Kidney (tissue), 14 donors: ENCODE results near the gene PEX14. TPM values are rescaled to one million over a fixed set of nuclear protein-coding genes. Genes with fewer than 3 reads are reported as not detected.
A peak's percentile ranks its signal among the peaks of the same experiment; 100 is the strongest.
"Not testable (repeated sequence)": the region's sequence is repeated elsewhere in the genome, so short reads cannot be mapped to it uniquely, and the experiment has no call there.

Experiments
- DNase-seq, 5 donors: peaks; one replicate each; pipeline ENCODE4 v3.0.0-alpha.2; 2013 to 2020
- FAIRE-seq: peaks from 2 replicates; lab custom pipeline; 2012; peaks lifted over from hg19 to GRCh38; lab: Jason Lieb, UNC
- H3K27ac ChIP-seq, 2 donors: one replicate each; pipeline ENCODE4 v1.7.0; 2013; ENCODE audit warnings: low read depth in 2 of 2, low read length in 2 of 2, inconsistent platforms in 1 of 2
- H3K27me3 ChIP-seq: one replicate; pipeline ENCODE4 v1.7.1; 2013; ENCODE audit warnings: low read length, inconsistent platforms; ENCODE audit not compliant: control insufficient read depth, insufficient read depth
- H3K36me3 ChIP-seq, 3 donors: one replicate each; pipeline versions ENCODE4 v1.7.0 to v1.7.1; 2013; ENCODE audit warnings: low read length in 3 of 3, control low read depth in 1 of 3, inconsistent platforms in 1 of 3; ENCODE audit not compliant: insufficient read depth in 3 of 3, control insufficient read depth in 2 of 3
- H3K4me1 ChIP-seq, 3 donors: one replicate each; pipeline versions ENCODE4 v1.7.0 to v1.7.1; 2013; ENCODE audit warnings: low read length in 3 of 3, inconsistent platforms in 1 of 3, low read depth in 1 of 3; ENCODE audit not compliant: control insufficient read depth in 2 of 3, insufficient read depth in 2 of 3
- H3K4me3 ChIP-seq, 3 donors: one replicate each; pipeline versions ENCODE4 v1.7.0 to v1.8.1; 2013; ENCODE audit warnings: low read length in 3 of 3, control low read depth in 1 of 3, inconsistent platforms in 1 of 3
- H3K9ac ChIP-seq, 3 donors: one replicate each; pipeline versions ENCODE4 v1.7.0 to v1.7.1; 2013; ENCODE audit warnings: low read length in 3 of 3, control low read depth in 1 of 3, inconsistent platforms in 1 of 3
- H3K9me3 ChIP-seq, 3 donors: one replicate each; pipeline versions ENCODE4 v1.7.0 to v1.7.1; 2013; ENCODE audit warnings: low read length in 3 of 3, control low read depth in 1 of 3, inconsistent platforms in 1 of 3; ENCODE audit not compliant: control insufficient read depth in 2 of 3, insufficient read depth in 1 of 3
- CTCF ChIP-seq: IDR thresholded peaks from 3 replicates; pipeline ENCODE4 v1.5.1; 2012; ENCODE audit warnings: mild to moderate bottlenecking, moderate library complexity, borderline replicate concordance; ENCODE audit not compliant: insufficient read depth; ENCODE audit errors: extremely low read depth
- intact Hi-C: fragments of 100-400 bp; cut with DNase I; formaldehyde crosslinking; loops from one replicate; pipeline ENCODE4 v1.11.1; 2022
- polyA plus RNA-seq: library from polyadenylated mRNA; stranded (reverse); fragments of 350-450 nt; fragmentation: Illumina TruSeq; extraction: RNeasy Lipid Tissue Mini Kit (QIAGEN cat#74804); gene quantifications from one replicate; pipeline ENCODE4 v1.2.3, GENCODE V29; 2014; ENCODE audit warnings: low read depth, low replicate concordance; ENCODE audit not compliant: insufficient read depth
- total RNA-seq: library from RNA; stranded (reverse); fragmentation: NEBNext Ultra II Directional; extraction: Animal tissue kit (Norgen Biotek cat#: 25700); gene quantifications from one replicate; pipeline ENCODE4 v1.2.1, GENCODE V29; 2021
- donor health status: control.
- donor health status: control.
- donor health status: control.
- donor health status: control.
- donor health status: control.
- donor health status: DM: yes; HTN: yes; CAD: no.
- donor health status: Normal renal cell carcinoma (clear cell type).

Gene PEX14
- total and polyA plus RNA-seq, 2 donors from 2014 or later, result 22.8 to 25.8 TPM

DNA sequence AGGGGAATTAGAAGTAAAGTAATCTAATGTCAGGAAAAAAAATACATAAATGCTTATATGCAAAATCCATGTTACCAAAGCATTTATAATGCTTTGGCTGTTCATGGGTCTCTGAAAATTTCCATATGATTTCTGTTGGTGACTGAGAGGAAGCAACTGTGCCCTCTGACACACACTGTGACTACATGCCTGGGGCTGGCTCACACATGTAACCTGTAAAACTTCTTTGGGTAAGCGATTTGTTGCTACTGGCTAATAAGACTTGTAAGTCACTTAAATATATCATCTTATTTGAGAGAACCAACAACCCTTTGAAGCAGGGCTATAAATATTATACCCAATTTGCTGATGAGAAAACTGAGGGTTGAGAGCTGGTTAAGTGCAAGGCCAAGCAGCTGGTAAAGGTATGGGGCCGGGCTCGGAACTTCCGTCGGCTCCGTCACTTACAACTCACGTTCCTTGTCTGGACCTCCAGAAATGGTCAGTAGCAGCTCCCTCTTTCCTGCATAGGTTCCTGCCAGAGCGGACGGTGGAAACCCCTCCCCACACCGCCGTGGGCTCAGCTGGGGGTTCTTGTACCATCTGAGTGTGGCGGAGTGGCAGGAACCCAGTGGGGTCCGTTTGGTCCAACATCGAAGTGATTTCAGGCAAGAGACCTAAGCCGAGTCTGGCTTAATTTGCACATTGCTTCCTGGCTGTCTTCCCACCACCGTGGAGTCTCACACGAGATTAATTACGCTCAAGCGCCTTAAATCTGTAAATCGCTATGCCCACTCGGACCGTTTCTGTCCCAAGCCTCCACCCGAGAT is 3.1 kb upstream of the PEX14 start:
- Histone ChIP-seq H3K36me3 (peaks cover 0 to 14% (median 8%) of the 10 kb centered on the region in 3 donors), H3K9me3 (no peaks in the 10 kb centered on the region), H3K4me3 (peak overlapping the region; percentile 89 to 97 (median 89)), H3K27me3 (no peaks in the 10 kb centered on the region), H3K9ac (peak overlapping the region; percentile 41 to 67 (median 62)), H3K4me1 (peaks cover 0 to 21% (median 3%) of the 10 kb centered on the region in 3 donors), H3K27ac (peak overlapping the region; percentile 66 to 67)
- peak in 1 of 5 donors; percentile 44 for DNase-seq
- TF ChIP-seq CTCF, result no peak
- FAIRE-seq, result no peak
- intact Hi-C loops, result no loop called here

GRCh38 chr1:10472220-10473144 is 2.3 kb upstream of the PEX14 start, which contains the start of gene DFFA:
TSS of gene DFFA (minus strand) at chr1:10472529. CDS start at chr1:10472458, 71 bp downstream.
- peak within 1 kb of the TSS; percentile 41 to 75 (median 67) for H3K9ac ChIP-seq
- H3K36me3 ChIP-seq, result peaks cover 0 to 14% (median 8%) of the 10 kb centered on the region in 3 donors
- peaks cover 0 to 21% (median 3%) of the 10 kb centered on the region in 3 donors for H3K4me1 ChIP-seq
- TF ChIP-seq CTCF, result no peak
- DNase-seq, result peak; percentile 96 to 99 (median 97)
- H3K4me3 ChIP-seq, result peak within 1 kb of the TSS; percentile 89 to 97 (median 89)
- H3K27ac ChIP-seq, result peak within 1 kb of the TSS; percentile 66 to 67
- intact Hi-C loops, result no loop called here
- no peaks in the 10 kb centered on the region for H3K27me3 ChIP-seq
- H3K9me3 ChIP-seq, result no peaks in the 10 kb centered on the region
- no peak for FAIRE-seq

DNA sequence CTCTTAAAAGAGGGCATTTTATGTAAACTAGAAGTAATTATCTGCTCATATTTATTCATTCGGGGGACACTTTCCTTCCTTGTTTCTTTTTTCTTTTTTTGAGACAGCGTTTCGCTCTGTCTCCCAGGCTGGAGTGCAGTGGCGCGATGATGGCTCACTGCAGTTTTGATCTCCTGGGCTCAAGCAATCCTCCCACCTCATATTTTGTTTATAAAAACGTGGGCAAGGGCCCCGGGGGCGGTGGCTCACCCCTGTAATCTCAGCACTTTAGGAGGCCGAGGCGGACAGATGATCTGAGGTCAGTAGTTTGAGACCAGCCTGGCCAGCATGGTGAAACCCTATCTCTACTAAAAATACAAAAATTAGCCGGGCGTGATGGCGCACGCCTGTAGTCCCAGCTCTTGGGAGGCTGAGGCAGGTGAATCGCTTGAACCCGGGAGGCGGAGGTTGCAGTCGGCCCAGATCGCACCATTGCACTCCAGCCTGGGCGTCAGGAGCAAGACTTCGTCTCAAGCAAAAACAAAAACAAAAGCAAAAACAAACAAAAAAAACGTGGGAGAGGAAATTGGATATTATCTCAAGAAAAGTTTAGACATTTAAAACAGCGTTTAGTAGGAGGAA is 1.5 kb upstream of the PEX14 start:
- DNase-seq, result peak in 4 of 5 donors; percentile 69 to 84 (median 72)
- peak overlapping the region in 2 of 3 donors; percentile 89 to 97 for H3K4me3 ChIP-seq

GRCh38 chr1:10474309-10474612 is 489 bp upstream of the PEX14 start:
- Histone ChIP-seq H3K27ac (peak overlapping the region in 1 of 2 donors; percentile 69), H3K4me1 (peaks cover 0 to 21% (median 3%) of the 10 kb centered on the region in 3 donors), H3K4me3 (peak overlapping the region; percentile 71 to 98 (median 95))
- H3K9ac ChIP-seq, H3K9me3 ChIP-seq, intact Hi-C loops, H3K27me3 ChIP-seq, FAIRE-seq, H3K36me3 ChIP-seq: not testable (repeated sequence)
- peak in 1 of 5 donors; percentile 35 for DNase-seq

More for the DNA sequence above, 1.5 kb upstream of the PEX14 start:
- no peak for FAIRE-seq
- Histone ChIP-seq H3K9ac (no peak overlapping the region), H3K9me3 (no peaks in the 10 kb centered on the region), H3K36me3 (peaks cover 0 to 6% (median 4%) of the 10 kb centered on the region in 3 donors), H3K27ac (no peak overlapping the region), H3K27me3 (no peaks in the 10 kb centered on the region), H3K4me1 (peaks cover 0 to 21% (median 3%) of the 10 kb centered on the region in 3 donors)
- intact Hi-C loops, result no loop called here
- TF ChIP-seq CTCF, result no peak
